ENCODE results near the gene TLL1.

Gene TLL1

DNA sequence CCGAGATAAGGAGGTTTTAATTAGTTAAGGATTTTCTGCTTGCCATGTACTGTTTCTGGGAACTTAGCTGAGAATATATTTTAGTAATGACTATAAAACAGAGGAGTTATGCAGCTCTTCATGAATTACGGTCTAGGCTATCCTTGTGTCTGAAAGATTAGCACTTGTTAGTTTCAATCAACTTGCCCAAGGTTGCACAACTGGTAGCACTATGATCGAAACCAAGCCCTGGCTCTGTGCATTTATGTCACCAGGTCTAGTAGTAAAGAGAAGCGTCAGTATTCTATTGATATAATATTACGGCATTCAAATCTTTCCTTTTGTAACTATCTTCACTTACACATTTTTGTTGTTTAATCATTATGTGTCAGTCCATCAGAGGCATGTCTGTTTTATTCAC is 176.0 kb downstream of the TLL1 start:
- no peak for DNase-seq (ENCODE audit: low spot score)

- DNase-seq (ENCODE audit: low spot score): no peak
These were observed 191.7 kb downstream of the TLL1 start for GRCh38 chr4:166064721-166065120.

- no peak for DNase-seq (ENCODE audit: low spot score)
These were observed 192.3 kb downstream of the TLL1 start for GRCh38 chr4:166065324-166065723.

GRCh38 chr4:166066936-166067335 is 193.9 kb downstream of the TLL1 start:
- DNase-seq (ENCODE audit: low spot score): no peak

DNA sequence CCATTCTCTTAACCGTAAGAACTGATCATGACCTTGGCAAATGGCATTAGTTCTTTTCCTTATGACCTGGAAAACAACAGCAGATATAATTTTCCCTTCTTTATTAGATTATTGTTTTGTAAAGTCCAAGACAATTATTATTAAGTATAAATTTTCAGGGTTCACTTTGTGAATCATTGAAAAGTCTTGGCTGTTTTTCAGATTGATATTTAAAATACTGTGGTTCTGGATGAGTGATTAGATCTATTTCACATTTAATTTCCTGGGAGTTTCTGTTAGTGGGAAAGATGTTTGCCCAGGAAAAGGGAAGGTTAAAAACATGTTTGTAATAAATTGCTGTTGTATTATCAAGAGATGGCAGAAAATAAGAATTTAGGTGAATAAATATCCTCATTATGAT is 194.9 kb downstream of the TLL1 start:
- no peak for DNase-seq (ENCODE audit: low spot score)

- DNase-seq (ENCODE audit: low spot score): no peak
These were observed 200.7 kb downstream of the TLL1 start for GRCh38 chr4:166073783-166074182.

DNA sequence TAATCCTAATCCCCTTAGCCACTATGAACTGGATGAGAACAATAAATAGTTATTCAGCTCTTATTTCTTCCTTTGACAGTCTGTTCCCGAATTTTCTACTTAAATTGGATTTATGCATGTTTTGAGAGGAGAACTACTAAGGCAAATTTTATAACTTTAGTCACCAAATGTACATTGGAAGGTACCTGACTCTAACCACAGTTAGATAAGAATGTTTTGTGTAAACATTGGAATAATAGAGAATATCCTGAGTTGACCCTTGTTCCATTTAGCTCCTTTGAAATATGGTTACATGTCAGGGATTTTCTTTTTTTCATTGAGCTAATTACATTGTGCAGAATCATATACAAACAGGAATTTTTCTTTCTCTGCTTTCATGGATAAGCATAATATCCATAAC is 202.6 kb downstream of the TLL1 start:
- DNase-seq (ENCODE audit: low spot score): no peak

DNA sequence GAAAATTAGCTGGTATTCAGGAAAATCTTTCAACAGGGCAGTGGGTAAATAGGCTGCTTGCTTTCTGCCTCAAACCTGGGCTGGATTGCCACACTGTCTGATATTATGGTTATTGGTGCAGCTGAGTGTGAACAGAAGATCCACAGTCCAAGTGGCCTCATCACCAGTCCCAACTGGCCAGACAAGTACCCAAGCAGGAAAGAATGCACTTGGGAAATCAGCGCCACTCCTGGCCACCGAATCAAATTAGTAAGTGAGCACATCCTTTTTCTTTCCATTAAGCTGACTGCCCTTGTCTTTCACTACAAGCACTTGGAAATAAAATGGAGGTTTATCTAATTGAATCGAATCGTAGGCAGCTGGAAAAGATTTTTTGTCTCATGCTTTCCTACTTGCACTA is 204.7 kb downstream of the TLL1 start:
- no peak for DNase-seq (ENCODE audit: low spot score)

DNA sequence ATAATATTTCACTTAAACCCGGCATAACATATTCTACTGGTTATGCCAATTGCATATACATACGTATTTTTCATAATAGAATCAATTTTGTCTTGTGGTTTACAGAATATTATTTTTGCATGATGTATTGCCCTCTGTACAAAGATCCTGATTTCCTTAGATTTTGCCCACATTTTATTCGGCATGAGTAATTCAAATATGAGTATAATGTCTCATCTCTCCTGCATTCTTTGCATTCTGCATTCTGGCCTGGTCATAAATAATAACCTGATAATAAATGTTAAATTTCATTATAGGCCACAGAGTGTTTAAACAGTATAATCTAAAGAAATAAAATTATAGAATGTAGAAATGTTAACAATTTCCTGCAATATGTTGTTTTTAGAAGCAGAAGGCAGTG is 205.3 kb downstream of the TLL1 start:
- DNase-seq (ENCODE audit: low spot score): no peak

DNA sequence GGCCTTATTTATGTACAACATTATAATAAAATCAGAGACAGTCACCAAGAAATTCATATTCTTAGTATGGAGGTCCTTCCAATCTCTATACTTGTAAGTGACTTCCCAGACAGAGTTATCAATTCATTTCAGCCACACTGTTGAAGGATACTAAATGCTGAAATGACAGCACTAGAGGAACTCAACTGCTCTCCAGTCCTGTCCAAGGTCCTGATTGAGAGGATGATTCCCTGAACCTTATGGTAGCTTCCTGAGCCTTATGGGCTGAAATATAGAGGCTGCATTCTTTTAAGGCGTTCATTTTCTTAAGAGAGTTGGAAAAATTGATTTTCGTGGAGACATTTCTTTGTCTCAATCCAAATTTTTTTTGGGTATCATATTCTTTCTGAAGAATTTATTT is 205.9 kb downstream of the TLL1 start:
- DNase-seq (ENCODE audit: low spot score): no peak

GRCh38 chr4:166087569-166087968 is 214.5 kb downstream of the TLL1 start:
- DNase-seq (ENCODE audit: low spot score): no peak

GRCh38 chr4:166088576-166088975 is 215.5 kb downstream of the TLL1 start:
- DNase-seq (ENCODE audit: low spot score): no peak

DNA sequence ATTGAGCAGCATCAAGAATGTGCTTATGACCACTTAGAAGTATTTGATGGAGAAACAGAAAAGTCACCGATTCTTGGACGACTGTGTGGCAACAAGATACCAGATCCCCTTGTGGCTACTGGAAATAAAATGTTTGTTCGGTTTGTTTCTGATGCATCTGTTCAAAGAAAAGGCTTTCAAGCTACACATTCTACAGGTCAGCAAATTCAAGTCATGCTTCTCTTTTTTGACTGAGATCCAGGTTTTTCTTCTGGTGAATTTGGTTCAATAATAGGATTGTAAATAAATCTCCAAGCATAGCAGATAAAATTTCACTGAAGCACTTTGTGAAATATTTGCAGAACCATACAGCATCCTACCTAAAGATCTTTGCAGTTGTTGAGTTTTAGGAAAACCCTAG is 218.1 kb downstream of the TLL1 start:
- DNase-seq (ENCODE audit: low spot score): no peak

- peak; percentile 61 for DNase-seq (ENCODE audit: low spot score)
These were observed 219.0 kb downstream of the TLL1 start for GRCh38 chr4:166091912-166092510.

- no peak for DNase-seq (ENCODE audit: low spot score)
These were observed 219.8 kb downstream of the TLL1 start for GRCh38 chr4:166092797-166093290.

DNA sequence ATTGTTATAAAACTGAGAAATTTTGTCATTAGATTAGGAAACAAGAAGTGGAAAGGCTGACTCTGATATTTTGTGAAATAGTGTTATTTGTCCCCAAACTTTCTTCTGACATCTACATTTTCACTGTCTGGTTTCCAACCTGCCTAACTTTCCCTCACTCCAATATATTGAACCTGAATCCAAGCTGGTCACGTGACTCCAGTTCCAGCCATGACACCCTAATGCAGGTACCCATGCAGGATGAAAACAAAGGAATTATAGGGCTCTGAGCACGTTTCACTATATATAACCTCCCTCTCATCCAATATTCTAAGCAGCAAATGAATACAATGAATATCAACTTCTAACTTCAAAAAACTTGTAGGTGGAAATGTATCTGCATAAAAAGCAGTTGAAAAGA is 231.6 kb downstream of the TLL1 start:
- DNase-seq (ENCODE audit: low spot score): no peak

GRCh38 chr4:166121897-166122296 is 248.9 kb downstream of the TLL1 start:
- no peak for DNase-seq (ENCODE audit: low spot score)

DNA sequence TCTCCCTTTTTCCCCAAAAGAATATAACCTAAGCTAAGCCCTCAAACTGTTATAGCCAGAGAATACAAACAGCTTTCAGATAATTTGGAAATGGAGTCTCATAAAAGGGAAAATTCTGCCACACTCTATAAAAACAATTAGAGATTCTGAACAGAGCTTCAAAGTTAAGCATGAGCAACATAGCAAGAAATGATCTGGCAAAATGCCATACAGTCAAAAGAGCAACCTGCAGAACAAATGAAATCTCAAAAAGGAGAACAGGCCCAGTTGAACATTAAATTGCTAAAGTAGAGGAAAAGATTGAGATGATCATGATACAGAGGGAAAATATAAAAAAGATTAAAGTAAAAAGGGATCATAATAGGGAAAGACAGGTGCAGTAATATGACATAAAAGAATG is 250.5 kb downstream of the TLL1 start:
- no peak for DNase-seq (ENCODE audit: low spot score)

DNA sequence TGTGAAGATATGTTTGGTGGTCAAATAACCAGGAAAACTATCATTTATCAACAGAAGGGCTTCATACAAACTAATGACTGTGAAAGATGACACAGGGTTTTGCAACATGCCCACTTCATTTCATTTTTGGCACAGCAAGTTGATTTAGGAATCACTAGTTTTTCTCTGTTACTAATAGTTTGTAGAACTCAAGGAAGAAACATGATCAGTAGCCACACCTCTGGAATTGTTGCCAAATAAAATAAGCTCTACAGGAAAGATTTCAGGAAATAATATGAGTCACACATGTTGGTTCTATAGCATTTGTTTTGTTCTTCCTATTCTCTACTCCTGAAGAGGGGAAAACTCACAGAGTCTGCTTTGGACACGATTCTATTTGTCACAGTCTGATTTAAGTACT is 255.4 kb downstream of the TLL1 start:
- no peak for DNase-seq (ENCODE audit: low spot score)

- no peak for DNase-seq (ENCODE audit: low spot score)
These were observed 261.2 kb downstream of the TLL1 start for GRCh38 chr4:166134285-166134684.

- DNase-seq (ENCODE audit: low spot score): no peak
These were observed 267.9 kb downstream of the TLL1 start for GRCh38 chr4:166140951-166141350.

- DNase-seq (ENCODE audit: low spot score): peak; percentile 42
These were observed 270.2 kb downstream of the TLL1 start for GRCh38 chr4:166143227-166143626.

DNA sequence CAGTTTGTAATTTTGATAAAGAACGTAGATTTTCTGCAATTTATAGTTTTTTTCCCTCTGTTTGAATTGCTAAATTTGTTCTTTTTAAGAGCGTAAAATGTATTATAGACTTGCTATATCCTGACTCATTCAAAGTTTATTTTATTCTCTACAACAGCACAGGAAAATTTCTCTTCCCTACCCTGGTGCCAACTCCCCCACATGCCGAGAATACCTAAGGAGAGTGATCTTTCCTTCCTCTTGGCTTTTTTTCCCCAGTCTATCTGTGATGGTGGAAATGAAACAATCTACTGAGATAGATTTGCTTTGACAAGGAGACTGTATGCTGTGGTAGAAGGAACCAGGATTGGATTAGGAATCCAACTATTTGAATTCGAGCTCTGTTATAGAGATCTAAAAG is 271.6 kb downstream of the TLL1 start:
- DNase-seq (ENCODE audit: low spot score): no peak

GRCh38 chr4:166146806-166147540 is 273.9 kb downstream of the TLL1 start:
- no peak for DNase-seq (ENCODE audit: low spot score)

All from RKO (cell line).